Activated CD8-positive, alpha-beta memory T cell treated with anti-CD3 and anti-CD28 coated beads, Interleukin-2, amount 50 U/mL, for 4 hours (primary cell): ENCODE data around the gene ZIC2.
"Not testable (repeated sequence)": the region's sequence is repeated elsewhere in the genome, so short reads cannot be mapped to it uniquely, and the experiment has no call there.

Experiments
- DNase-seq: peaks from one replicate; pipeline ENCODE4 v3.0.0-alpha.2; 2020

Gene ZIC2

DNA sequence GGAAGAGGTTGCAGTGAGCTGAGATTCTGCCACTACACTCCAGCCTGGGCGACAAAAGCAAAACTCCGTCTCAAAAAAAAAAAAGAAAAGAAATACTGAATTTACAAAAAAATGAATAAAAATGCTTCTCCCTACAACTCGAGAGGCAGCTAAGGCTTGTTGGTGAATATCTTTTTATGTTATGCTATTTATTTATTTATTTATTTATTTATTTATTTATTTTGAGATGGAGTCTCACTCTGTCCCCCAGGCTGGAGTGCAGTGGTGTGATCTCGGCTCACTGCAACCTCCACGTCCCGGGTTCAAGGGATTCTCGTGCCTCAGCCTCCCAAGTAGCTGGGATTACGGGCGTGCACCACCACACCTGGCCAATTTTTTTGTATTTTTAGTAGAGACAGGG is 51.1 kb downstream of the ZIC2 start:
- not testable (repeated sequence) for DNase-seq

DNA sequence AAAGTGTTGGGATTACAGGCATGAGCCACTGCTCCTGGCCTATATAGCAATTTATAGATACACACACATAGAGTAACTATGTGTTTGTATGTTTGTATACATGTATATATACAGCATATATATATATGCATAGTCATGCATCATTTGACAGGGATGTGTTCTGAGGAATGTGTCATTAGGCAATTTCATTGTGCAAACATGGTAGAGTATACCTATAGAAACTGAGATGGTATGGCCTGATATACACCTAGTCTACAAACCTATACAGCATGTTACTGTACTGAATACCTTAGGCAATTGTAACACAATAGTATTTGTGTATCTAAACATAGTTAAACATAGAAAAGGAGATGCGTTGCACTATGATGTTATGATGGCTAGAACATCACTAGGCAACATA is 54.4 kb downstream of the ZIC2 start:
- no peak for DNase-seq
